ENCODE results near the gene PDE9A. TPM values are rescaled to one million over a fixed set of nuclear protein-coding genes. Genes with fewer than 3 reads are reported as not detected.
A peak's percentile ranks its signal among the peaks of the same experiment; 100 is the strongest.

Gene PDE9A
- total and polyA plus RNA-seq, 2 experiments from 2014 or later = 14.3 to 19.6 TPM

GRCh38 chr21:42818328-42818749 lies 164.9 kb downstream of the PDE9A start:
- no peak overlapping the region for H3K4me3 ChIP-seq
- no peak overlapping the region for H3K27ac ChIP-seq
- DNase-seq (ENCODE audit: low spot score) = peak; percentile 63
- no peaks in the 10 kb centered on the region for H3K9me3 ChIP-seq (ENCODE audit: low read depth)
- WGBS (ENCODE audit: low lambda C conversion rate, missing lambda C conversion rate) = 62% methylated on average over 2 of the region's 2 CpGs
- H3K27me3 ChIP-seq = no peaks in the 10 kb centered on the region
- TF ChIP-seq CTCF (IDR thresholded peaks at IDR 0.05; ENCODE audit: poor library complexity) = peak; percentile 73
- no peak for TF ChIP-seq EZH2phosphoT487 (IDR thresholded peaks at IDR 0.05; ENCODE audit: low read depth, severe bottlenecking, unreplicated experiment)
- H3K36me3 ChIP-seq (replicated peaks; ENCODE audit: insufficient read depth, low read depth) = no peaks in the 10 kb centered on the region
- no peaks in the 10 kb centered on the region for H3K9me2 ChIP-seq (replicated peaks; ENCODE audit: insufficient read depth)
- no peaks in the 10 kb centered on the region for H3K79me2 ChIP-seq
- no peak overlapping the region for H3K4me2 ChIP-seq
- H2AFZ ChIP-seq = no peak overlapping the region
- H4K20me1 ChIP-seq (ENCODE audit: insufficient read depth, poor library complexity, severe bottlenecking) = no peaks in the 10 kb centered on the region
- peaks cover 8% of the 10 kb centered on the region for H3K4me1 ChIP-seq (ENCODE audit: insufficient read depth)

- Histone ChIP-seq H3K4me1 (ENCODE audit: insufficient read depth) (peaks cover 8% of the 10 kb centered on the region), H3K9me2 (replicated peaks; ENCODE audit: insufficient read depth) (no peaks in the 10 kb centered on the region), H3K9me3 (ENCODE audit: low read depth) (no peaks in the 10 kb centered on the region), H4K20me1 (ENCODE audit: insufficient read depth, poor library complexity, severe bottlenecking) (no peaks in the 10 kb centered on the region), H3K4me3 (no peak overlapping the region), H2AFZ (no peak overlapping the region), H3K79me2 (no peaks in the 10 kb centered on the region), H3K36me3 (replicated peaks; ENCODE audit: insufficient read depth, low read depth) (no peaks in the 10 kb centered on the region), H3K27me3 (no peaks in the 10 kb centered on the region), H3K27ac (no peak overlapping the region), H3K4me2 (no peak overlapping the region)
- WGBS (ENCODE audit: low lambda C conversion rate, missing lambda C conversion rate) = 94% methylated on average over 7 of the region's 7 CpGs
- no peak for DNase-seq (ENCODE audit: low spot score)
- TF ChIP-seq EZH2 (IDR thresholded peaks at IDR 0.05; ENCODE audit: borderline replicate concordance) = no peak
- no peak for TF ChIP-seq EZH2phosphoT487 (IDR thresholded peaks at IDR 0.05; ENCODE audit: low read depth, severe bottlenecking, unreplicated experiment)
- no peak for TF ChIP-seq CTCF (IDR thresholded peaks at IDR 0.05; ENCODE audit: poor library complexity)
These were observed 166.6 kb downstream of the PDE9A start for GRCh38 chr21:42819861-42820615.

GRCh38 chr21:42820616-42821465 lies 167.4 kb downstream of the PDE9A start:
- WGBS (ENCODE audit: low lambda C conversion rate, missing lambda C conversion rate) = 71% methylated on average over 8 of the region's 8 CpGs
- DNase-seq (ENCODE audit: low spot score) = peak; percentile 47
- Histone ChIP-seq H3K9me2 (replicated peaks; ENCODE audit: insufficient read depth) (no peaks in the 10 kb centered on the region), H3K79me2 (no peaks in the 10 kb centered on the region), H3K4me2 (no peak overlapping the region), H2AFZ (no peak overlapping the region), H3K4me3 (no peak overlapping the region), H3K27me3 (no peaks in the 10 kb centered on the region), H3K9me3 (ENCODE audit: low read depth) (no peaks in the 10 kb centered on the region), H3K4me1 (ENCODE audit: insufficient read depth) (peaks cover 8% of the 10 kb centered on the region), H3K36me3 (replicated peaks; ENCODE audit: insufficient read depth, low read depth) (no peaks in the 10 kb centered on the region), H3K27ac (no peak overlapping the region), H4K20me1 (ENCODE audit: insufficient read depth, poor library complexity, severe bottlenecking) (no peaks in the 10 kb centered on the region)
- TF ChIP-seq EZH2phosphoT487 (IDR thresholded peaks at IDR 0.05; ENCODE audit: low read depth, severe bottlenecking, unreplicated experiment) (no peak), CTCF (IDR thresholded peaks at IDR 0.05; ENCODE audit: poor library complexity) (peak; percentile 14)

Other genes with a start within 250 kb of the PDE9A start
- not detected in 2 replicates for gene UBASH3A, start 249.7 kb upstream of the PDE9A start, total RNA-seq
- gene UBASH3A, start 249.7 kb upstream of the PDE9A start, polyA plus RNA-seq = not detected in 2 replicates
- 0.60 and 1.3 TPM in 2 replicates for gene RSPH1, start 157.4 kb upstream of the PDE9A start, total RNA-seq
- gene RSPH1, start 157.4 kb upstream of the PDE9A start, polyA plus RNA-seq = 1.8 and 3.0 TPM in 2 replicates
- gene SLC37A1, start 139.8 kb upstream of the PDE9A start, total RNA-seq = 13.1 and 17.9 TPM in 2 replicates
- 18.5 and 26.9 TPM in 2 replicates for gene SLC37A1, start 139.8 kb upstream of the PDE9A start, polyA plus RNA-seq
- 4.2 and 6.4 TPM in 2 replicates for gene WDR4, start 225.9 kb downstream of the PDE9A start, total RNA-seq
- 10.1 and 11.1 TPM in 2 replicates for gene WDR4, start 225.9 kb downstream of the PDE9A start, polyA plus RNA-seq
- 31.9 and 34.1 TPM in 2 replicates for gene NDUFV3, start 239.7 kb downstream of the PDE9A start, total RNA-seq
- 36.3 and 39.7 TPM in 2 replicates for gene NDUFV3, start 239.7 kb downstream of the PDE9A start, polyA plus RNA-seq